Spleen (tissue), 11 donors: ENCODE measurements around the gene C1orf35. TPM values are rescaled to one million over a fixed set of nuclear protein-coding genes. Genes with fewer than 3 reads are reported as not detected.

ENCODE experiments used
- DNase-seq: peaks from one replicate; pipeline ENCODE4 v3.0.0-alpha.2; 2020
- H3K27ac ChIP-seq, 8 donors: fragments of 200-600 bp; sonication (generic) in 7 of 8; 1 replicate in 4 of 8; 2 replicates in 4 of 8; pipeline versions ENCODE4 v1.5.0 to v1.8.0; 2016 to 2021; ENCODE audit warnings: inconsistent platforms in 4 of 8, mild to moderate bottlenecking in 4 of 8, moderate library complexity in 1 of 8
- H3K27me3 ChIP-seq, 7 donors: fragments of 200-600 bp; sonication (generic) in 6 of 7; replicated peaks in 1 of 7; 1 replicate in 4 of 7; 2 replicates in 3 of 7; pipeline versions ENCODE4 v1.5.0 to v1.8.0; 2016 to 2021; ENCODE audit warnings: inconsistent platforms in 3 of 7, mild to moderate bottlenecking in 1 of 7
- H3K36me3 ChIP-seq, 6 donors: fragments of 200-600 bp; sonication (generic) in 5 of 6; 1 replicate in 4 of 6; 2 replicates in 2 of 6; pipeline versions ENCODE4 v1.5.0 to v1.8.0; 2016 to 2021; ENCODE audit warnings: inconsistent platforms in 2 of 6
- H3K4me1 ChIP-seq, 6 donors: fragments of 200-600 bp; sonication (generic) in 5 of 6; 1 replicate in 3 of 6; 2 replicates in 3 of 6; pipeline versions ENCODE4 v1.5.0 to v1.8.0; 2016 to 2021; ENCODE audit warnings: inconsistent platforms in 3 of 6
- H3K4me3 ChIP-seq, 8 donors: fragments of 200-600 bp; sonication (generic) in 7 of 8; 1 replicate in 4 of 8; 2 replicates in 4 of 8; pipeline versions ENCODE4 v1.5.0 to v1.8.0; 2016 to 2021; ENCODE audit warnings: inconsistent platforms in 4 of 8, mild to moderate bottlenecking in 4 of 8, moderate library complexity in 2 of 8
- H3K9me3 ChIP-seq, 8 donors: fragments of 200-600 bp; sonication (generic) in 7 of 8; 1 replicate in 4 of 8; 2 replicates in 4 of 8; pipeline versions ENCODE4 v1.5.0 to v1.8.0; 2016 to 2021; ENCODE audit warnings: inconsistent platforms in 4 of 8
- CTCF ChIP-seq, 11 experiments: fragments of 200-600 bp in 7 of 11; fragments of 450-650 bp in 4 of 11; sonication (generic) in 4 of 11; IDR thresholded peaks in 8 of 11; conservative IDR thresholded peaks in 3 of 11; 1 replicate in 7 of 11; 2 replicates in 4 of 11; pipeline versions ENCODE4 v1.4.0 to v1.8.0; 2016 to 2021; ENCODE audit warnings: antibody characterized with exemption in 11 of 11, inconsistent platforms in 4 of 11, mild to moderate bottlenecking in 1 of 11
- POLR2A ChIP-seq, 3 donors: fragments of 450-650 bp; IDR thresholded peaks; one replicate each; pipeline ENCODE4 v1.5.1; 2017; ENCODE audit warnings: antibody characterized with exemption in 3 of 3, mild to moderate bottlenecking in 1 of 3
- POLR2AphosphoS5 ChIP-seq, 3 donors: sonication (generic); formaldehyde crosslinking; IDR thresholded peaks; one replicate each; pipeline ENCODE4 v1.5.1; 2017; ENCODE audit warnings: antibody characterized with exemption in 3 of 3
- WGBS, 5 donors: extraction: QIAGEN DNeasy Blood & Tissue Kit in 3 of 5; methylation state at CpG; one replicate each; pipeline versions ENCODE4 v1.1.5 to v1.1.7; 2013 to 2018; 5-methylcytosine and 5-hydroxymethylcytosine counted together
- intact Hi-C: fragments of 100-400 bp; cut with DNase I; formaldehyde crosslinking; loops from one replicate; pipeline ENCODE4 v1.15.0; 2023; ENCODE audit warnings: low total_unique reads
- polyA plus RNA-seq, 3 donors: library from polyadenylated mRNA; stranded (reverse); fragments of 200-250 nt; gene quantifications; one replicate each; pipeline ENCODE4 v1.2.1, GENCODE V29; 2013
- total RNA-seq, 7 donors: library from RNA; depleted of rRNA in 3 of 7; stranded (reverse); fragments of >200 nt in 3 of 7; fragmentation: NEBNext Ultra II Directional in 4 of 7; extraction: Animal tissue kit (Norgen Biotek cat#: 25700) in 4 of 7; gene quantifications; one replicate each; pipeline versions ENCODE4 v1.1.0 to v1.2.1, GENCODE V29; 2016 to 2021
- donor health status: healthy with polysubstance abuse.
- donor health status: DM: no; HTN: no; CAD: no; lungs with moderate emphysema.
- donor health status: DM: no; HTN: no; CAD: no.
- donor health status: Bipolar disorder and iron deficiency.
- donor health status: healthy.
- donor health status: DM: no; HTN: no; CAD: no.
- donor health status: DM: yes; HTN: yes; CAD: no.

C1orf35 gene
- total and polyA plus RNA-seq, 10 donors = 7.3 to 23.4 (median 12.5) TPM

- Histone ChIP-seq H3K9me3 (no peaks in the 10 kb centered on the region), H3K27me3 (peaks cover 0 to 1% (median 0%) of the 10 kb centered on the region in 7 donors), H3K27ac (peak overlapping the region in 6 of 8 donors; percentile 69 to 81 (median 77)), H3K36me3 (peaks cover 0 to 42% (median 33%) of the 10 kb centered on the region in 6 donors), H3K4me1 (peaks cover 15 to 61% (median 40%) of the 10 kb centered on the region in 6 donors), H3K4me3 (no peak overlapping the region)
- 61 to 95% (median 81%) methylated on average over 9 to 12 of the region's 12 CpGs for WGBS, 5 donors
- no peak for TF ChIP-seq CTCF (IDR thresholded peaks at IDR 0.05 in 8 of 11, conservative IDR thresholded peaks at IDR 0.05 in 3 of 11)
- TF ChIP-seq POLR2AphosphoS5 (IDR thresholded peaks at IDR 0.05) = peak in 1 of 3 donors; percentile 2
- intact Hi-C loops = no loop called here
- no peak for DNase-seq
These were observed 48.2 kb upstream of the C1orf35 start for GRCh38 chr1:228151180-228151925.

DNA sequence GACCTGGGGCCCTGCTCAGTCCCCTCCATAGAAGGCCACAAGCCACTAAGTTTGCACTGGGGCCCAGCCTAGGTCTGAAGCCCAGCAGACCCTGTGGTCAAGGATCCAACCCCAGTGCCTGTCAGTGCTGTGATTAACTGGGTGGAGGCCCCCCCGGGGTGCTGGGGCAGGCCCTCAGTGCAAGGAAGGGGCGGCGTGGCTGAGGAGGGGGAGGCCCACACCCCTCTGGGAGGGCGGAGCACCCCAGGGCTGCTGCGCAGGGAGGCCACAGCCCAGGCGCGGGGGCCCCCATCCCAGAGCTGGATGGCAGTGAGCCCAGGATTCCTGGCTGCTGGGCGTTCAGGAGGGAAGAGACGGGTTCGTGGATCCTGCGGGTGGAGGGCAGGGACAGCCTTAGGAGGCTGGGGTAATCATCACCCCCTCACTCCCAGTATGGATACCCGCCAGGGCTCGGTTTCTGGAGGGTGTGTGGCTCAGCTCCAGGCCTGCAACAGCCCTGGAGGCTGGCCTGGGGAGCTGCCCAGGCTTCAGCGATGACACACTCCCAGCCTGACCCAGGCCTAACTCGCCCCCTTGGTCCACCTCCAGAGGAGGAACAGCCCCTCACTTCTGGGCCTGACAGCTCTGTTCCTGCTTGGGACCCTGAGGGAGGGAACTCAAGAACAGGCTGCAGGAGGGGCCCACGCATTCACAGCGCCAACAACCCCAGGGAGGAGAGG, 47.5 kb upstream of the C1orf35 start:
- no peak for TF ChIP-seq POLR2AphosphoS5 (IDR thresholded peaks at IDR 0.05)
- TF ChIP-seq POLR2A (IDR thresholded peaks at IDR 0.05) = no peak
- no peak for TF ChIP-seq CTCF (IDR thresholded peaks at IDR 0.05 in 8 of 11, conservative IDR thresholded peaks at IDR 0.05 in 3 of 11)
- Histone ChIP-seq H3K4me1 (peaks cover 15 to 63% (median 38%) of the 10 kb centered on the region in 6 donors), H3K4me3 (peak overlapping the region in 3 of 8 donors; percentile 4 to 38 (median 25)), H3K27ac (peak overlapping the region in 7 of 8 donors; percentile 69 to 81 (median 76)), H3K27me3 (no peaks in the 10 kb centered on the region), H3K36me3 (peaks cover 0 to 50% (median 40%) of the 10 kb centered on the region in 6 donors), H3K9me3 (no peaks in the 10 kb centered on the region)
- WGBS, 5 donors = 66 to 84% (median 75%) methylated on average over 11 to 17 of the region's 17 CpGs
- DNase-seq = no peak
- intact Hi-C loops = no loop called here

DNA sequence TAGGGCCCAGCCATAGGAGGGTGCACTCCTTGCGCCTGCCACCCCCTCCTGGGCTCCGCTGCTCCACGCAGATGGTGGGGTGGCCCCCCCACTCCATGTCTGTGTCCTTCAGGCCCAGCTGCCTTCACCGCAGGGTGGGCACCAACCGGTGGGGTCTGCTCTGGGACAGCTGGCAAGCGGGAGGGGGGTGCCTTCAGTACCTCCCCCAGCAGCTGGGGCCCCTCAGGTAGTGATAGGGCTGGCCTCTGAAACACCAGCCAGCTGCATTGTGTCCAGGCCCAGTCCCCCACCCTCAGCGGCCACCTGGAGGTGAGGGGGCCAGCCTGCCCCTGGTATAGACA, 47.0 kb upstream of the C1orf35 start:
- Histone ChIP-seq H3K27ac (peak overlapping the region in 7 of 8 donors; percentile 69 to 81 (median 76)), H3K36me3 (peaks cover 0 to 55% (median 44%) of the 10 kb centered on the region in 6 donors), H3K4me1 (peaks cover 15 to 68% (median 40%) of the 10 kb centered on the region in 6 donors), H3K27me3 (no peaks in the 10 kb centered on the region), H3K9me3 (no peaks in the 10 kb centered on the region), H3K4me3 (peak overlapping the region in 3 of 8 donors; percentile 4 to 38 (median 25))
- intact Hi-C loops = no loop called here
- TF ChIP-seq POLR2A (IDR thresholded peaks at IDR 0.05) (no peak), CTCF (IDR thresholded peaks at IDR 0.05 in 8 of 11, conservative IDR thresholded peaks at IDR 0.05 in 3 of 11) (no peak), POLR2AphosphoS5 (IDR thresholded peaks at IDR 0.05) (no peak)
- WGBS, 5 donors = 66 to 100% (median 80%) methylated on average over 3 to 7 of the region's 7 CpGs
- no peak for DNase-seq
